HEK293 (cell line): ENCODE results near the gene TTN.

Experiments
- ZBTB20 ChIP-seq: fragments of 450-650 bp; formaldehyde crosslinking; IDR thresholded peaks from 2 replicates; pipeline ENCODE4 v1.5.1; 2016; ENCODE audit warnings: missing biosample characterization, missing genetic modification characterization
- ZBTB21 ChIP-seq: fragments of 450-650 bp; formaldehyde crosslinking; IDR thresholded peaks from 2 replicates; pipeline ENCODE4 v1.5.1; 2017; ENCODE audit warnings: missing biosample characterization, missing genetic modification characterization
- ZEB2 ChIP-seq: fragments of 450-650 bp; formaldehyde crosslinking; IDR thresholded peaks from 2 replicates; pipeline ENCODE4 v1.5.1; 2016; ENCODE audit warnings: missing biosample characterization, missing genetic modification characterization
- ZNF133 ChIP-seq: fragments of 450-650 bp; formaldehyde crosslinking; IDR thresholded peaks from 2 replicates; pipeline ENCODE4 v1.5.1; 2016; ENCODE audit warnings: missing biosample characterization, missing genetic modification characterization
- ZNF174 ChIP-seq: fragments of 450-650 bp; formaldehyde crosslinking; IDR thresholded peaks from 2 replicates; pipeline ENCODE4 v1.5.0; 2017; ENCODE audit warnings: missing biosample characterization, mild to moderate bottlenecking, missing genetic modification characterization
- ZNF274 ChIP-seq, 2 experiments: fragments of 200-500 bp in 1 of 2; fragments of 450-650 bp in 1 of 2; sonication (Bioruptor generic) in 1 of 2; formaldehyde crosslinking in 1 of 2; IDR thresholded peaks; 2 replicates each; pipeline versions ENCODE4 v1.5.1 to v1.6.1; 2014 to 2016; ENCODE audit warnings: borderline replicate concordance in 1 of 2, inconsistent platforms in 1 of 2, low read length in 1 of 2, missing biosample characterization in 1 of 2, missing genetic modification characterization in 1 of 2
- ZNF404 ChIP-seq: fragments of 450-650 bp; formaldehyde crosslinking; IDR thresholded peaks from 2 replicates; pipeline ENCODE4 v1.5.1; 2017; ENCODE audit warnings: missing biosample characterization, missing genetic modification characterization
- ZNF623 ChIP-seq: fragments of 450-650 bp; formaldehyde crosslinking; IDR thresholded peaks from 2 replicates; pipeline ENCODE4 v1.5.1; 2016; ENCODE audit warnings: missing biosample characterization, missing genetic modification characterization
- ZNF670 ChIP-seq: fragments of 450-650 bp; formaldehyde crosslinking; IDR thresholded peaks from 2 replicates; pipeline ENCODE4 v1.5.1; 2016; ENCODE audit warnings: missing biosample characterization, missing genetic modification characterization, low read depth
- TF ChIP-seq, protein P1 (sequence below): fragments of 450-650 bp; formaldehyde crosslinking; IDR thresholded peaks from 2 replicates; pipeline ENCODE4 v1.5.1; 2016; ENCODE audit warnings: missing biosample characterization, missing genetic modification characterization
- TF ChIP-seq, protein P2 (sequence below): fragments of 450-650 bp; formaldehyde crosslinking; conservative IDR thresholded peaks from 2 replicates; pipeline ENCODE4 v1.5.1; 2016; ENCODE audit warnings: low read depth, missing biosample characterization, missing genetic modification characterization

DNA sequence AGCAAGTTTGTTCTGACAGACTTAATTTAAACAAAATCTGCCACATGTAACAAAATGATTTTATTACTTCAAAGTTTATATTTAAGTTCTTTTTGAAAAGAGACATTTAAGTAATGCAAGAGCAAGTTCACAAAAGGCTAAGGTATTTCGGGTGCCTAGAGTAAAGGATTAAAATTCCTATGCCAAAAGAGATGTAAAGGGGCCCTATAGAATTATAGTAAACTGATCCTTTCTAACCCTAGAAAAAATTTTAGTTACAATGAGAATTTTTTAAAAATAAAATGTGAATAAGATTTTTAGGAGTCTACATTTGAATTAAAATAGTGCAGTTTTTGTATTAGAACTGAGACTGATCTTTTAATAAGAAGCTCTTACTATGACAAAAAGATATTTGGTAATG is 179.8 kb downstream of the TTN start:
- TF ChIP-seq, protein P1, sequence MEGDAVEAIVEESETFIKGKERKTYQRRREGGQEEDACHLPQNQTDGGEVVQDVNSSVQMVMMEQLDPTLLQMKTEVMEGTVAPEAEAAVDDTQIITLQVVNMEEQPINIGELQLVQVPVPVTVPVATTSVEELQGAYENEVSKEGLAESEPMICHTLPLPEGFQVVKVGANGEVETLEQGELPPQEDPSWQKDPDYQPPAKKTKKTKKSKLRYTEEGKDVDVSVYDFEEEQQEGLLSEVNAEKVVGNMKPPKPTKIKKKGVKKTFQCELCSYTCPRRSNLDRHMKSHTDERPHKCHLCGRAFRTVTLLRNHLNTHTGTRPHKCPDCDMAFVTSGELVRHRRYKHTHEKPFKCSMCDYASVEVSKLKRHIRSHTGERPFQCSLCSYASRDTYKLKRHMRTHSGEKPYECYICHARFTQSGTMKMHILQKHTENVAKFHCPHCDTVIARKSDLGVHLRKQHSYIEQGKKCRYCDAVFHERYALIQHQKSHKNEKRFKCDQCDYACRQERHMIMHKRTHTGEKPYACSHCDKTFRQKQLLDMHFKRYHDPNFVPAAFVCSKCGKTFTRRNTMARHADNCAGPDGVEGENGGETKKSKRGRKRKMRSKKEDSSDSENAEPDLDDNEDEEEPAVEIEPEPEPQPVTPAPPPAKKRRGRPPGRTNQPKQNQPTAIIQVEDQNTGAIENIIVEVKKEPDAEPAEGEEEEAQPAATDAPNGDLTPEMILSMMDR (tag by site-specific recombination) = no peak
- TF ChIP-seq ZEB2 (tag by site-specific recombination) (no peak), ZNF404 (tag by site-specific recombination) (no peak), ZNF274 (IDR thresholded peaks at IDR 0.05; ENCODE audit: low read length) (no peak), ZNF274 (tag by site-specific recombination; IDR thresholded peaks at IDR 0.05; ENCODE audit: borderline replicate concordance) (no peak), ZBTB21 (no peak), ZNF623 (tag by site-specific recombination) (no peak), ZNF133 (tag by site-specific recombination) (no peak), ZNF174 (no peak), ZBTB20 (no peak), ZNF670 (tag by site-specific recombination) (no peak)
- TF ChIP-seq, protein P2, sequence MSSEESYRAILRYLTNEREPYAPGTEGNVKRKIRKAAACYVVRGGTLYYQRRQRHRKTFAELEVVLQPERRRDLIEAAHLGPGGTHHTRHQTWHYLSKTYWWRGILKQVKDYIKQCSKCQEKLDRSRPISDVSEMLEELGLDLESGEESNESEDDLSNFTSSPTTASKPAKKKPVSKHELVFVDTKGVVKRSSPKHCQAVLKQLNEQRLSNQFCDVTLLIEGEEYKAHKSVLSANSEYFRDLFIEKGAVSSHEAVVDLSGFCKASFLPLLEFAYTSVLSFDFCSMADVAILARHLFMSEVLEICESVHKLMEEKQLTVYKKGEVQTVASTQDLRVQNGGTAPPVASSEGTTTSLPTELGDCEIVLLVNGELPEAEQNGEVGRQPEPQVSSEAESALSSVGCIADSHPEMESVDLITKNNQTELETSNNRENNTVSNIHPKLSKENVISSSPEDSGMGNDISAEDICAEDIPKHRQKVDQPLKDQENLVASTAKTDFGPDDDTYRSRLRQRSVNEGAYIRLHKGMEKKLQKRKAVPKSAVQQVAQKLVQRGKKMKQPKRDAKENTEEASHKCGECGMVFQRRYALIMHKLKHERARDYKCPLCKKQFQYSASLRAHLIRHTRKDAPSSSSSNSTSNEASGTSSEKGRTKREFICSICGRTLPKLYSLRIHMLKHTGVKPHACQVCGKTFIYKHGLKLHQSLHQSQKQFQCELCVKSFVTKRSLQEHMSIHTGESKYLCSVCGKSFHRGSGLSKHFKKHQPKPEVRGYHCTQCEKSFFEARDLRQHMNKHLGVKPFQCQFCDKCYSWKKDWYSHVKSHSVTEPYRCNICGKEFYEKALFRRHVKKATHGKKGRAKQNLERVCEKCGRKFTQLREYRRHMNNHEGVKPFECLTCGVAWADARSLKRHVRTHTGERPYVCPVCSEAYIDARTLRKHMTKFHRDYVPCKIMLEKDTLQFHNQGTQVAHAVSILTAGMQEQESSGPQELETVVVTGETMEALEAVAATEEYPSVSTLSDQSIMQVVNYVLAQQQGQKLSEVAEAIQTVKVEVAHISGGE (tag by site-specific recombination) = no peak
